Activated CD4-positive, alpha-beta T cell treated with anti-CD3 and anti-CD28 coated beads, Interleukin-2, amount 10 ng/mL, durations not matched to agents 24 days and 14 days (primary cell): ENCODE measurements around the gene ELK3. TPM values are rescaled to one million over a fixed set of nuclear protein-coding genes. Genes with fewer than 3 reads are reported as not detected.

ENCODE experiments used
- DNase-seq: peaks from one replicate; pipeline ENCODE4 v3.0.0; 2022
- H3K27ac Mint-ChIP-seq: one replicate; pipeline ENCODE4 v1.8.0; 2022; ENCODE audit warnings: mild to moderate bottlenecking, mixed read lengths
- H3K27me3 Mint-ChIP-seq: one replicate; pipeline ENCODE4 v1.8.0; 2022; ENCODE audit warnings: mixed read lengths
- H3K36me3 Mint-ChIP-seq: one replicate; pipeline ENCODE4 v1.8.0; 2022; ENCODE audit warnings: low read depth, mild to moderate bottlenecking, mixed read lengths
- H3K4me1 Mint-ChIP-seq: one replicate; pipeline ENCODE4 v1.8.0; 2021; ENCODE audit warnings: mixed read lengths
- H3K4me3 Mint-ChIP-seq: one replicate; pipeline ENCODE4 v1.8.0; 2022; ENCODE audit warnings: mild to moderate bottlenecking, moderate library complexity, mixed read lengths
- H3K9me3 Mint-ChIP-seq: one replicate; pipeline ENCODE4 v1.8.0; 2021; ENCODE audit warnings: mixed read lengths
- intact Hi-C: fragments of 100-400 bp; cut with micrococcal nuclease; formaldehyde crosslinking; loops from one replicate; pipeline ENCODE4 v1.15.1; 2023
- total RNA-seq: library from RNA; stranded (reverse); gene quantifications from 2 replicates; pipeline ENCODE4 v1.2.3, GENCODE V29; 2022

The ELK3 gene
- total RNA-seq, 1 donor from 2014 or later, result 33.5 TPM

- intact Hi-C loops, result no loop called here
- no peak for DNase-seq
- no peaks in the 10 kb centered on the region for H3K27me3 Mint-ChIP-seq
- no peak overlapping the region for H3K27ac Mint-ChIP-seq
- H3K4me3 Mint-ChIP-seq, result no peak overlapping the region
- H3K36me3 Mint-ChIP-seq, result peaks cover 14% of the 10 kb centered on the region
- peaks cover 10% of the 10 kb centered on the region for H3K4me1 Mint-ChIP-seq
- H3K9me3 Mint-ChIP-seq, result peaks cover 22% of the 10 kb centered on the region
Measured at GRCh38 chr12:96171905-96172304, 22.3 kb upstream of the ELK3 start.

GRCh38 chr12:96172981-96173380, 21.2 kb upstream of the ELK3 start:
- Mint-ChIP-seq H3K4me3 (no peak overlapping the region), H3K36me3 (peaks cover 18% of the 10 kb centered on the region), H3K4me1 (peaks cover 12% of the 10 kb centered on the region), H3K27ac (no peak overlapping the region), H3K9me3 (peaks cover 22% of the 10 kb centered on the region), H3K27me3 (no peaks in the 10 kb centered on the region)
- DNase-seq, result no peak
- intact Hi-C loops, result no loop called here

- H3K36me3 Mint-ChIP-seq, result peaks cover 24% of the 10 kb centered on the region
- H3K4me3 Mint-ChIP-seq, result peak overlapping the region; percentile 36
- peak overlapping the region; percentile 90 for H3K27ac Mint-ChIP-seq
- DNase-seq, result no peak
- intact Hi-C loops, result loop anchor here (5.0 kb wide), 3 partner anchors 39 to 311 kb away; partner anchors contain the start of gene CFAP54
- peaks cover 25% of the 10 kb centered on the region for H3K9me3 Mint-ChIP-seq
- peaks cover 12% of the 10 kb centered on the region for H3K4me1 Mint-ChIP-seq
- H3K27me3 Mint-ChIP-seq, result no peaks in the 10 kb centered on the region
Measured at GRCh38 chr12:96176575-96176974, 17.6 kb upstream of the ELK3 start.

- intact Hi-C loops, result loop anchor here (1.0 to 5.0 kb wide), 6 partner anchors 18 to 310 kb away; partner anchors contain the start of gene CFAP54
- H3K27ac Mint-ChIP-seq, result peak overlapping the region; percentile 90
- H3K4me1 Mint-ChIP-seq, result peaks cover 12% of the 10 kb centered on the region
- H3K4me3 Mint-ChIP-seq, result peak overlapping the region; percentile 36
- peak; percentile 87 for DNase-seq
- H3K9me3 Mint-ChIP-seq, result peaks cover 22% of the 10 kb centered on the region
- H3K36me3 Mint-ChIP-seq, result peaks cover 24% of the 10 kb centered on the region
- H3K27me3 Mint-ChIP-seq, result no peaks in the 10 kb centered on the region
Measured at GRCh38 chr12:96177013-96177412, 17.2 kb upstream of the ELK3 start.

- Mint-ChIP-seq H3K27ac (no peak overlapping the region), H3K9me3 (peaks cover 6% of the 10 kb centered on the region), H3K27me3 (no peaks in the 10 kb centered on the region), H3K36me3 (peaks cover 6% of the 10 kb centered on the region), H3K4me1 (peaks cover 21% of the 10 kb centered on the region), H3K4me3 (no peak overlapping the region)
- intact Hi-C loops, result no loop called here
- no peak for DNase-seq
Measured at GRCh38 chr12:96183734-96184370, 10.3 kb upstream of the ELK3 start.

GRCh38 chr12:96185914-96186313, 8.3 kb upstream of the ELK3 start:
- Mint-ChIP-seq H3K4me3 (no peak overlapping the region), H3K4me1 (peaks cover 25% of the 10 kb centered on the region), H3K9me3 (peaks cover under 1% of the 10 kb centered on the region), H3K27ac (no peak overlapping the region), H3K36me3 (peaks cover 2% of the 10 kb centered on the region), H3K27me3 (no peaks in the 10 kb centered on the region)
- intact Hi-C loops, result no loop called here
- no peak for DNase-seq

GRCh38 chr12:96186607-96187301, 7.4 kb upstream of the ELK3 start:
- Mint-ChIP-seq H3K4me1 (peaks cover 25% of the 10 kb centered on the region), H3K27me3 (no peaks in the 10 kb centered on the region), H3K36me3 (no peaks in the 10 kb centered on the region), H3K27ac (peak overlapping the region; percentile 4), H3K4me3 (peak overlapping the region; percentile 25), H3K9me3 (no peaks in the 10 kb centered on the region)
- intact Hi-C loops, result no loop called here
- DNase-seq, result no peak

- Mint-ChIP-seq H3K4me1 (peaks cover 27% of the 10 kb centered on the region), H3K36me3 (no peaks in the 10 kb centered on the region), H3K27ac (no peak overlapping the region), H3K9me3 (no peaks in the 10 kb centered on the region), H3K27me3 (no peaks in the 10 kb centered on the region), H3K4me3 (no peak overlapping the region)
- intact Hi-C loops, result no loop called here
- DNase-seq, result no peak
Measured at GRCh38 chr12:96187956-96188355, 6.2 kb upstream of the ELK3 start.

- Mint-ChIP-seq H3K36me3 (peaks cover 2% of the 10 kb centered on the region), H3K9me3 (no peaks in the 10 kb centered on the region), H3K27me3 (no peaks in the 10 kb centered on the region), H3K4me1 (peaks cover 31% of the 10 kb centered on the region), H3K27ac (no peak overlapping the region), H3K4me3 (no peak overlapping the region)
- intact Hi-C loops, result loop anchor here (10.0 kb wide), 2 partner anchors 335 to 715 kb away; partner anchors contain the start of genes NEDD1 and SNRPF
- no peak for DNase-seq
Measured at GRCh38 chr12:96189781-96190180, 4.4 kb upstream of the ELK3 start.

- H3K27me3 Mint-ChIP-seq, result no peaks in the 10 kb centered on the region
- H3K4me1 Mint-ChIP-seq, result peaks cover 33% of the 10 kb centered on the region
- H3K9me3 Mint-ChIP-seq, result no peaks in the 10 kb centered on the region
- intact Hi-C loops, result loop anchor here (10.0 kb wide), 2 partner anchors 336 to 714 kb away; partner anchors contain the start of genes NEDD1 and SNRPF
- H3K36me3 Mint-ChIP-seq, result peaks cover 7% of the 10 kb centered on the region
- no peak overlapping the region for H3K4me3 Mint-ChIP-seq
- H3K27ac Mint-ChIP-seq, result no peak overlapping the region
- DNase-seq, result no peak
Measured at GRCh38 chr12:96190413-96191108, 3.6 kb upstream of the ELK3 start.

GRCh38 chr12:96192926-96193573, 1.1 kb upstream of the ELK3 start:
- intact Hi-C loops, result loop anchor here (10.0 kb wide), 2 partner anchors 338 to 712 kb away; partner anchors contain the start of genes NEDD1 and SNRPF
- DNase-seq, result peak; percentile 66
- H3K9me3 Mint-ChIP-seq, result no peaks in the 10 kb centered on the region
- H3K36me3 Mint-ChIP-seq, result peaks cover 7% of the 10 kb centered on the region
- H3K4me1 Mint-ChIP-seq, result peaks cover 30% of the 10 kb centered on the region
- H3K27me3 Mint-ChIP-seq, result no peaks in the 10 kb centered on the region
- H3K4me3 Mint-ChIP-seq, result peak overlapping the region; percentile 36
- H3K27ac Mint-ChIP-seq, result peak overlapping the region; percentile 84

- no peak for DNase-seq
- Mint-ChIP-seq H3K36me3 (peaks cover 9% of the 10 kb centered on the region), H3K4me3 (peak overlapping the region; percentile 94), H3K27me3 (no peaks in the 10 kb centered on the region), H3K4me1 (peaks cover 41% of the 10 kb centered on the region), H3K27ac (peak overlapping the region; percentile 97), H3K9me3 (no peaks in the 10 kb centered on the region)
- intact Hi-C loops, result loop anchor here (2.0 to 10.0 kb wide), 3 partner anchors 204 to 710 kb away; partner anchors contain the start of genes NEDD1 and SNRPF
Measured at GRCh38 chr12:96194576-96194889, 358 bp downstream of the ELK3 start.

- no peaks in the 10 kb centered on the region for H3K27me3 Mint-ChIP-seq
- peak overlapping the region; percentile 94 for H3K4me3 Mint-ChIP-seq
- intact Hi-C loops, result loop anchor here (1.0 to 10.0 kb wide), 12 partner anchors 18 to 978 kb away; partner anchors contain the start of genes CFAP54, FGD6, LTA4H and NEDD1
Measured at GRCh38 chr12:96194971-96195844, 1.0 kb downstream of the ELK3 start.

More at GRCh38 chr12:96194971-96195844, 1.0 kb downstream of the ELK3 start:
- DNase-seq, result peak; percentile 91
- peaks cover 41% of the 10 kb centered on the region for H3K4me1 Mint-ChIP-seq
- H3K36me3 Mint-ChIP-seq, result peaks cover 11% of the 10 kb centered on the region
- peak overlapping the region; percentile 97 for H3K27ac Mint-ChIP-seq
- no peaks in the 10 kb centered on the region for H3K9me3 Mint-ChIP-seq
